Cardiac septum (tissue), 1 donor: ENCODE measurements around the gene PDE10A. TPM values are rescaled to one million over a fixed set of nuclear protein-coding genes. Genes with fewer than 3 reads are reported as not detected.
A peak's percentile ranks its signal among the peaks of the same experiment; 100 is the strongest.

ENCODE experiments used
- DNase-seq: peaks from one replicate; pipeline ENCODE4 v3.0.0-alpha.2; 2020; ENCODE audit warnings: low spot score
- intact Hi-C: fragments of 100-400 bp; cut with DNase I; formaldehyde crosslinking; loops from one replicate; pipeline ENCODE4 v1.14.0; 2022
- long read RNA-seq: library from polyadenylated mRNA; unstranded; transcript quantifications from one replicate; pipeline ENCODE4 v2.0.0, GENCODE V29; 2021
- total RNA-seq: library from RNA; stranded (reverse); fragmentation: NEBNext Ultra II Directional; extraction: Animal tissue kit (Norgen Biotek cat#: 25700); gene quantifications from one replicate; pipeline ENCODE4 v1.2.1, GENCODE V29; 2021
- donor health status: DM: no; HTN: no; CAD: no.

Gene PDE10A
- 25.1 TPM for total RNA-seq
- long read RNA-seq, full-length matches to known transcripts: 2 of 25 reads
- long read RNA-seq, partial matches to known transcripts: 5 of 25 reads
- long read RNA-seq, other reads (novel, unspliced or antisense): 18 of 25 reads

DNA sequence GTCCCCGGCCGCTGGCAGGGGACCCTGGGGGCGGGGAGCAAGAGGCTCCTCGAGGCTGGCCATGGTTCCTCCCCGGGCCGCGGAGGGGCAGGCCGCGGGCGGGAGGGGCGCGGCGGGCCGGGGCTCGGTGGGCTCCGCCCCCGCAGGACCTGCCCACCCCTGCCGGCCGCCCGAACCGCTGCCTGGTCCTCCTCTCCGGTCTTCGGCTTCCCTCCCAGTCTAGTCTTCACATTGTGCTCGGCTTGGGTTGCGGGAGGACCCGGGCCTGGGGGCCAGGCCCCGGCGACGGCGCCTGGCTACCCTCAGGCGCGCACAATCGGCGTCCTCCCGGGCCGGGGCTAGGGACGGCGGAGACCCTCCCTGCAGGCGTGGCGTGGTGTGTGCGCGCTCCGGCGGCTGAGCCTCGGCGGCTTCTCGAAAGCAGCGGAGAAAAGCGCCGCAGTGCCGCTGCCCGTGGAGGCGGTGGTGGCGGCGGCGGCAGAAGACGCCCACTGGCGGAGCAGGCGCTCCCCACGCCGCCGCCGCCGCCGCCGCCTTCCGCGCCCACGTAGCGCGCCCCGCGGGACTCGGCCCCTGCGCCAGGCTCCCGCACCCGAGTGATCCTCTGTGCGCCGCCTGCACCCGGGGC is at the start of gene PDE10A:
Gene PDE10A (minus strand): TSS at position 493 of the 628 bp plus-strand sequence. CDS start 430 bp downstream, at position 63.
- peak; percentile 85 for DNase-seq
- intact Hi-C loops: loop anchor here (5.0 kb wide), 6 partner anchors 39 to 216 kb away; no protein-coding TSS in a partner anchor

- DNase-seq: no peak
- intact Hi-C loops: no loop called here
Measured at GRCh38 chr6:165708985-165709576, 46.0 kb upstream of the PDE10A start.

- no peak for DNase-seq
- intact Hi-C loops: no loop called here
Measured at GRCh38 chr6:165707067-165707853, 44.2 kb upstream of the PDE10A start.

DNA sequence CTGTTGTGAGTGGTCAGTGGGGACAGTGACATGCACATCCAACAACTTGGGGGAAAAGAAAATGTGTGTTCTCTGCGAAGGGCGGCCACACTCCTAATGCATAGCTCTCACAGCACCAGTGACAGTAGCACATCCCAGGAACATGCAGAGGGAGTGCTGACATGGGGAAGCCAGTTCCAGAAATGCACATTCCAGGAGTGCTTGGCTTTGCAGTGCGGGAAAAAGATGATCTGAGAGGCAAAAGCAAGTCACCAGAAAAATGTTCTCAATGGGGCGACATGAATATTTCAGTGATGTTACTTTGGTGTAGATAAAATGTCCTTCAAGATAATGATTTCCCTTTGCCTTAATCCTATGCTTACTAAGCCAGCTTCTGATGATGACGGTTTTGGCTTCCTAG is 42.9 kb upstream of the PDE10A start:
- no peak for DNase-seq
- intact Hi-C loops: no loop called here

DNA sequence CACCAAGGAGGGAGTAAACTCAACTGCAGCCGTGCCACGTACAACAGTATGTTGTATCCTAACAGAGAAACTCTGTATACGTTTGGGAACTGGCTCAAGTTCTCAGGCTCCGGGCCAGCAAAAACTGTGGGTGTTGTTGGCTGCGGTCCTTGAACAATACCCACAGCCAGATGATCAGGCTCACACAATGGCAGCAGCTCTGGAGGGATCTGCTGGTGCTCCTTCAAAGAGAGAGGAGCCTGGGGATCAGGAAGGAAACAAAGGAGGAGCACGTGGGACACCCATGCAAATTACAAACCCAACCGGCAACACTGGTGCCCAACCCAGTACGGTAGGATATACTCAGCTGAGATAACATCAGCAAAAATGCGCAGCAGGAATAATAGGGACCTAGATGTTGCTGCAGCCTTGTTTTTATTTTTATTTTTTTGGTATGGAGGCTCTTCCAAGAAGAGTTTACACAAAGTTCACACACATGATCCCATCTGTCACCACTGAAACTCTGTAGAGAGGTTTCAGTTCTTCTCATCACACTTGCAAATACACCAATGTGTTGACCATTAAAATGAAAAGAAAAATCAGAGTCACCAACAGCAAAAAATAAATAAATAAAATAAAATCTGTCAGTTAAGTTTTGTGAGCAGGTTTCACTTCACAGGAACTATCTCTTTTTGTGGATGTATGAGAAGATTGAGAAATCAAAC is 41.2 kb upstream of the PDE10A start:
- DNase-seq: no peak
- intact Hi-C loops: loop anchor here (5.0 kb wide), 1 partner anchor 42 kb away; the partner anchor contains the start of gene PDE10A

- no peak for DNase-seq
- intact Hi-C loops: loop anchor here (5.0 kb wide), 1 partner anchor 40 kb away; the partner anchor contains the start of gene PDE10A
Measured at GRCh38 chr6:165702669-165703068, 39.6 kb upstream of the PDE10A start.

GRCh38 chr6:165701564-165702354 is 38.7 kb upstream of the PDE10A start:
- DNase-seq: no peak
- intact Hi-C loops: loop anchor here (5.0 kb wide), 1 partner anchor 39 kb away; the partner anchor contains the start of gene PDE10A

DNA sequence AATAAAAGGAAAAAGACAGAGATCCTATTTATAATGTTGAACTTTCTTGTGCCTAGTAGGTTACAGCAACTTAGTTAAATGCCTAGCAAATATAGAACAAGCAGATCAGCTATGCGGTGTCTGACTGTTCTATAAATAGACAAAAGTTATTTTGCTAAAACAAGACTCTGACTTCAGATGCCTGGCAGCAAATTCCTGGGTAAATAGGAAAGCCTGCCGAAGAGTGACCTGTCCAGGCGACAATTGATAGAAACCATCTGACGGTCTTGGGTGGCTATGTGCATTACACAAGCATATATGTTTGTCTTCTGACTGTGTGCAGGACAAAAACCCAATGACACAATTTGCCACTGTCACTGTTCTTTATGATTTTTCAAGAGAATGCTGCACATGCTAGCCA is 38.0 kb upstream of the PDE10A start:
- DNase-seq: no peak
- intact Hi-C loops: loop anchor here (5.0 kb wide), 1 partner anchor 39 kb away; the partner anchor contains the start of gene PDE10A

- intact Hi-C loops: no loop called here
- no peak for DNase-seq
Measured at GRCh38 chr6:165698868-165699267, 35.8 kb upstream of the PDE10A start.

GRCh38 chr6:165697171-165697570 is 34.1 kb upstream of the PDE10A start:
- intact Hi-C loops: no loop called here

DNA sequence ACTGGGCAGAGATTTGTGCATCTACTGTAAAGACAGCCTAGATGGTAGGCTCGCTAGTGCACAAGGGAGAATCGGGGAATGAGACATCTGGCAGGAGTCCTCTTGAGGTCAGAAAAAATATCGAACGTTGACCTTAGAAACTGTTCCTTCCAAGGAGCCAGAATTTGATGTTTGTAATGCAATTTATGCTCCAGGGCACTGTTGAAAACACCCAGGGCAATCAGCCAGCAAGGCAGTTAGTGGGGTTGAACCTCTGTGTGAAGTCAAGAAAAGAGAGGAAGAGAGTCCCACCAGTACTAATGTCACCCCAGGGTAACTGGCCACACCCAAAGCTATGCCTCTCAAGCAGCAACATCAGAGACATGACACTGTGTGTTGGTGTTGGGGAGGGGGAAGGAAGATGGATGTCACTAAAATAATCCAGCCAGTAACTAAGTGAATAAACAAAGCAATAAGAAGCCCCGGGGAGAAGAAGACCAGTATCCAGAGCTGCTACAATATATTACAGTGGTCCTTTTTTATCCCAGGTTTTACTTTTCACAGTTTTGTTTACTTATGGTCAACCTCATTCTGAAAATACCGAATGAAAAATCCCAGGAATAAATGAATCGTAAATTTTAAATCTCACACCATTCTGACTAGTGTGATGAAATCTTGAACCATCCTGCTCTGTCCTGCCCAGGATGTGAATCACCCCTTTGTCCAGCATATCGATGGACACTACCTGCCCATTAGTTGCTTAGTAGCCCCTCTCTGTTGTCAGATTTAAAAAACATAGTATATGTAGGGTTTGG is 32.9 kb upstream of the PDE10A start:
- intact Hi-C loops: no loop called here
- no peak for DNase-seq

More at GRCh38 chr6:165697171-165697570, 34.1 kb upstream of the PDE10A start:
- DNase-seq: no peak

DNA sequence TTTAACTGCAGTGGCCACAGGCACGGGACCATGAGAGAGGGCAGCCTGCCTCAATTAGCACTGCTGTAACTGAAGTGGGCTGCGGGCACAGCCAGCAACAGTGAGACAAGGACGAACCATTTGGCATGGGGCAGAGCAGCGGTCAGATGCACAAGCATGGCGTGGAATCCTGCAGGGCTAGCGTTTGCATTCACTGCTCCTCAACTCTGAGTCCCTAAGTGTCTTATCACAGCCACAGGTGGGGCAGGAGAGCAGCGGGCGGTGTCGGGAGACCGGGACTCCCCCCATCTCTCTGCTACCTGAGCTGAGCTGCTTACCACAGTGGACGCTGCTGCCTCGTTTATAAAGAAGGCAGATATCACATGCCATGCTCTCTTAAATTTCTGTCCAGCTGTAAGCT is 31.3 kb upstream of the PDE10A start:
- intact Hi-C loops: no loop called here
- no peak for DNase-seq

DNA sequence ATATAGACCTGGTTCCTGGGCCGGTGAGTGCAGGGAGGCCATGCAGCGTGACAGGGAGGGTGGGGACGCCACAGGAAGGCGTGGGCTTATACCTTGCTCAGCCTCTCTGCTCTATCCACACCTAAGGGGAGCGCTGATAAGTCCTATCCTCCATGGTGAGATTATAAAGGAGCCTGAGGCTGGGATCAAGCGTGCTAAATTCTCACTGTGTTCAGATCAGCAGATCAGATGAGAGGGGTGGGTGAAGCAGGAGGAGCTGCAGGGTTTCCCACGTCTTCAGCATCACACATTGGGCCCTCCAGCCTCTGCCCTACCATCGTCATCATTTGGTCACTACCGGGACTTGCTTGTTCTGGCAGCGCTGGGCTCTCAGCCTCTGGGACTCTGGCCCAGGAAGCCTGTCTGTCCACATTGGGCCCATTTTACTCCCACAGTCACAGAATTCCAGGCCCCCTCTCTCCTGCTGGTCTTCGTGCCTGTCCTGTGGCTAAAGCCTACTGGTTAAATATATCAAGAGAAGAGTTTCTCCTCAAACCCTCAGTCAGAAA is 29.1 kb upstream of the PDE10A start:
- DNase-seq: no peak
- intact Hi-C loops: no loop called here

- intact Hi-C loops: no loop called here
- DNase-seq: no peak
Measured at GRCh38 chr6:165689699-165690098, 26.7 kb upstream of the PDE10A start.

DNA sequence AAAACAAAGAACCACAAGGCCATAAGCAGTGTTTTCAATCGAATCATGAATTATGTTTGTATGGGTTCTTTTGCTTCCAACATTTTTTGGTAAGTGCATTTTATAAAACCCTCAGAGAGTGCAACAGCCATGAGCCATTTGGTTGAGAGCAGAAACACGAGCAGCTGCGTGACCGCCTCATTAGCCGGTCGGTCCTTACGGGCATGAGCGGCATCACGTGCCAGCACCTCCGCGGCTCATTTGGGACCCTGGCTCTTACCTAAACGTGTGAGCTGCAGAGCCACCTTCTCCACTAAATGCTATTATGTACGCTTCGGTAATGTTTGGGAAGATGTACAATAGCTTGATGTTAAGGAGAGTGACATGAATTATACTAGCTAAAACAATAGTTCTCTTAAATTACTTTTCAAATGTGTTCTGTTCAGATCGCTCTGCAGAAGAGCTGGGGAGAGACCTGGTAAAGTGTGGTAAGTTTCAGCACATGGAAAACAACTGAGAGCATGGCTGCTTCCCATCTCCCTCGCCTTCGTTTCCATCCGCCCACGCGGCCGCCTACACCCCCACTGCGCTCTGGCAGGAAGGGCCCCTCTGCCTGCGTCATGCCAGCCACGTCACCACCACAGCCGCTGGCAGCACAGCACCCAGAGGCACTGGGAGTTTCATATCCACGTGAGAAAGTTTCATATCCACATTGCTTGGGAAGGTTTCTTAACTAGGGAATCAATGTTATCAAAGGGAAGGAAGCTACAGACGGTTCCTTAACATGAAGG is 23.7 kb upstream of the PDE10A start:
- no peak for DNase-seq
- intact Hi-C loops: no loop called here

DNA sequence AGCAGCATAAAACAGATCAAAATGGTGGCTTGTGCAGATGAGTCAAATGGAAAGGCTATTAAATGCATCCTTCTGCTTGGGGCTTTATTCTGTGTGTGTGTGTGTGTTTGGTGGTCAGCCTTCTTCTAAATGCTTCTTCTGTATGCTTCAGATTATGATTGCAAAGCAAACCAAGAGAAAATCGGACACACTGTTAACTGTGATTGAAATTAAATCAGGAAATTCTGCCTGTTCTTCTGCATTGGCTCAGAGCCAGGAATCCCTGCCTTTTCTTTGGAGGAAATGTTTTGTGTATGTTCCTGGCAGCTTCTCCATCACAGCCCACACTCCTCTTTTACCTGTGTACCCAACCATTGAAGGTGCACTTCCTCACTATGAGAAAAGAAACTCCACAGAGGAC is 22.3 kb upstream of the PDE10A start:
- intact Hi-C loops: no loop called here

DNA sequence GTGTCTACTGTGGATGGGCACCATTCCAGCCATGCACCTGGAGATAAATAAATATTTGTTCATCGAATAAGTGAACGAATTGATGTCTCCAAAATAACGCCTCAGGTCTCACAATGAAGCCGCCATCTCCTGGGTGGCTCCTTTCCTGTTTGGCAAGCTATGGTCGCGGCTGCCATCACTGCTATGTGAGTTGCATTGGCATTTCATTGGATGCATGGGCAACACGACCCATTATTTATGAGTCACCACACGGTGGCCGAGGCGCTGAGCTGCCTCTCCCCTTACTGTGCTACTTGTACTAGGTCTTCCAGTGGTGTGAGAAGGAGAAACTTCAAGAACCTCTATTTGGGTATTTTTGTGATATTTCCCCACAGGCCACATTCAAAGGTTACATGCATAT is 21.3 kb upstream of the PDE10A start:
- intact Hi-C loops: no loop called here
- no peak for DNase-seq

More for the DNA sequence above, 22.3 kb upstream of the PDE10A start:
- DNase-seq: no peak
